ENCODE measurements around the gene OR2G2.

Gene OR2G2

GRCh38 chr1:247588060-247588459, at the start of gene OR2G2:
Gene OR2G2 (plus strand): TSS chr1:247588360. CDS start chr1:247588360, 0 bp downstream.
- DNase-seq, result no peak

GRCh38 chr1:247538561-247538960, 49.6 kb upstream of the OR2G2 start:
- DNase-seq, result no peak

- DNase-seq, result no peak
Observed at GRCh38 chr1:247539215-247539614, 48.9 kb upstream of the OR2G2 start.

DNA sequence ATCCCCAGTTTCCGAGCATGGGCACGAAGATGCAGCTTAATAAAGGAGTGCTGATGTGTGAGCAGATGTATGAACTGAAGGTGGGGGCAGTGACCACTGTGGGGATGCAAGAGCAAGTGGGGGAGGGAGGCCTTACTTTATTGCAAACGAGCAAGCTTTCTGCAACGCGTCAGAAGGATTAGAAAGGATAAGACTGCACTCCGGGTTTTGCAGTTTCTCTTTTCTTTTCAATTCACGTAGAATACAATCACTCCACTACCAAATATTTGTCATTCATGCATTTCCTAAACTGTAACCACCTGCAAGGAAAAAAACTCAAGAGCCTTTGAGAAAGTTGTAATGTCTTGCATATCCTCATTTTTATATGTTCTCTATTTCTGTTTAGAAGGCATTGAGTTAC, 47.6 kb upstream of the OR2G2 start:
- DNase-seq, result no peak

GRCh38 chr1:247542811-247543210, 45.3 kb upstream of the OR2G2 start:
- no peak for DNase-seq

DNA sequence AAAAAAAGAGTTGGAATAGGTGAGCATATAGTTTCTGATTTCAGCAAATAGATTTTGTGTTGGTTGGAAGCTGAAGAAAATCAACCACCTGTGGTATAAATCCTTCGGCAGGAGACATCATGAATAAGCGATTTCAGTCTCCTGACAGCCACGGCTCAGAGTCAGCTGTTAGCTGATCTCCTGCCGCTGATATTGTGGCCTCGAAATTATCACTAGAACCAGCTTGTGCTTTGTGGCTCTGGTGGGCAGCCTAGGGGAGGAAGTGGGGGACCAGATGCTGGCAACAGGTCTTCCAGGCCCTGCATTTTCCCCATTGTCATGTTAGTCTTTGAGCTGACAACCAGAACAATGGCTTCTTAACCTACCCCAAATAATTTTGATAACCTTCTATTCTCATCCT, 40.1 kb upstream of the OR2G2 start:
- no peak for DNase-seq

DNA sequence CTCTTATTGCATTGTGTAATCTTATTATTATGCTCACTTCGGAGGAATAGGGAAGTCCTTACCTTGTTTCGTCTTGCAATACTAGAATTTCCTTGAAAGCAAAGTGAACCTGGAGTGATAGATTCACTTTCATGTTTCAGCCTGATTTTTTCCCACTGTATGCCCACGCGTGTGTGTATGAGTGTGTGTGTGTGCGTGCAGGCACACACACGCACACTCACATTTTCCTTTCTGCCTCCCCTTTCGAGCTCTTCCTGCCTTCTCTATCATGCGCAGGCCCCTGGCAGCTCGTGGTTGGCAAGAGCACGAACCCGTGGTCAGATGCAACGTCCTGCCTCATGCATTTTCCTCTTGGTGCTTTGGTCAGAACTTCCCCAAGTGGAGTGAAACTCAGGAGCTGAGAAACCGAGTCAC, 39.4 kb upstream of the OR2G2 start, which contains the start of gene GCSAML:
TSS of gene GCSAML (plus strand) at position 366 of the 414 bp plus-strand sequence. CDS start 58 bp downstream, outside the sequence.
- DNase-seq, result no peak

DNA sequence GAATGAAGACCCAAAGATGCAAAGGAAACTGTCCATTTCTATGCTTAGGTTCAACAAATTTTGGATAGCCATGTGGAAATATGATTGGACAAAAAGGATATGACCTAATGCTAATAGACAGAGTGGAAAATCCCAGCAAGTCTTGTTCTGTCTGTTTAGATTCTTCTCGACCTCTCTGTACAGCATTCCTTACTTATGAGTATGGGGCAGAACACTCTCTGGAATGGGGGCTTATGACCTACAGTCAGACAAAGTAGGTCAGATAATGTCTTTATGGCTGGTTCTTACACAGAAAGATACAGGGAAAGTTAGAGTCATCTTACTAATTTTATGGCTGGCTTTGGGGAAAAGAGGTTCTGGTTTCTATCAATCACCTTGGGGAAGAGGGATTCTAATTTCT, 36.4 kb upstream of the OR2G2 start:
- no peak for DNase-seq

DNA sequence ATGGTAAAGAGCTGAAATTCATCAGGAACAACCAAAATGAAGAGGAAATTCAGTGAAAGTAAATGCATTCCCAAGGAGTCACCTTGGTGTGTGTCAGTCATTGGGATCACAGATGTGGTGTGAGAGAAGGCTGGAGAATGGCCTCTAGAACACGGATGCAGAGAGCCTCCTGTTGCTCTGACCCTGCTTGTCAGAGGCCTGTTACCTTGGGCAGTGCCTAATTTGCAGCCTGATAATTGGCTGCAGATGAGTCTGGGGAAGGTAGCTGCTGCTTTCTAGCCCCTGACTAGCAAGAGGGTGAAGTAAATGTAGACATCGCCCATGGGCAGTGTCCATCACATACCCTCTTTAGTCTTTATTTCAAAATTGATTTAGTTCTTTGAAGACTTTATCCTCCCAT, 35.9 kb upstream of the OR2G2 start:
- no peak for DNase-seq

GRCh38 chr1:247557926-247558674, 30.1 kb upstream of the OR2G2 start:
- DNase-seq, result no peak

- no peak for DNase-seq
Observed at GRCh38 chr1:247561711-247562110, 26.4 kb upstream of the OR2G2 start.

- DNase-seq, result no peak
Observed at GRCh38 chr1:247562198-247562597, 26.0 kb upstream of the OR2G2 start.

GRCh38 chr1:247574236-247574635, 13.9 kb upstream of the OR2G2 start:
- DNase-seq, result no peak

GRCh38 chr1:247574664-247575063, 13.5 kb upstream of the OR2G2 start:
- no peak for DNase-seq

DNA sequence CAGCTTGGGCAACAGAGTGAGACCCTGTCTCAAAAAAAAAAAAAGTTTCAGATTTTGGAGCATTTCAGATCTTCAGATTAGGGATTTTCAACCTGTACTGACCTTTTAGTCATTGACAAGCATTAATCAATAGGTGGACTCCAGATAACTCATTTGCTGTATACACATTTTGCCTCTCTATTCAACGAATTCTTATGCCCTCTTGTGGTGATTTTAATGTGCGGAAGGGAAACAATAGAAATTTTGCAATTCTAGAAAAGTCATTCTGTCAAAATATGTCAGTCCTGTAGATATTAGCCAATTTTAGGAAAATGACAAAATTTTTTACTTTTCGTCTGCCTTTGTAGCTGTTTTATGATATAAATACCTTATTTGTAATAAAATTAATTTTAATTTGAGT, 11.6 kb upstream of the OR2G2 start:
- no peak for DNase-seq

DNA sequence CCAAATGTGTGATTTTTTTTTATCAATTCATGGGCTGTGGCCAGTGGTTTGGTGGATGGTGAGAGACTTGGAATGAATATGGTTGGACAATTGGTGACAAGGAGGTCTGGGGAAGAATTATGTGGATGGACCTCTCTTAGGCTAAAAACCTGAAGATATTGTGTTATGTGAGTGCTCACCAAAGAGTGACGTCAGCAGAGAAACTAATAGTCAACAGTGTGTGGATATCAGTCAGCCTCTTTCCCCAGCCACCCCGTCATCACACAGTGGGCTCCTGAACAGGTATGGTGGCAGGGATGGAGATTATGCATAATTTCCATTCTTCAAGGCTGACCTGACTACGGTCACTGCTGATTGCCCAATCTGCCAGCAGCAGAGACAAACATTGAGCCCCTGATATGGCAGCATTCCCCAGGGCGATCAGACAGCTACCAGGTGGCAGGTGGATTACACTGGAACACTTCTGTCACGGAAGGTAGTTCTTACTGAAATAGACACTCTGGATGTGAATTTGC, 9.2 kb upstream of the OR2G2 start:
- DNase-seq, result no peak

GRCh38 chr1:247605286-247605685, 17.1 kb downstream of the OR2G2 start, which contains the start of gene OR2G3:
Gene OR2G3 (plus strand): TSS chr1:247605586. CDS start chr1:247605586, 0 bp downstream.
- DNase-seq, result no peak

DNA sequence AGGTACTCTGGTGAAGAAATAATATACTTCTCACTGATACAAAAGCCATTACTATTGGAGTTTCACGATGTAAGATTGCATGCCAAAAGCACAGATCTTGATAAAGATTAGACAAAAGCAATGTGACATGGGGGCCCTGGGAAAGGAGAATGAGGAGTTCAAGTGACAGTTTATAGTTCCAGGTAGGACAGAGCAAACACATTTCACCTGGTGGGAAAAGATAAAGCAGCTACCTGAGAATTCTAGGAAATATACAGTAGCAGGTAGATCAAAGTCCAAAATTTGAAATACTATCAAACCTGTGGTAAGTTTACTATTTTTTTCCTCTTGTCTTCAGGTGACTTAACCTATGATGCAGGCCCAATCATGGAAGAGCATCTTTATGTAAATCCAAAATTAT, 25.2 kb downstream of the OR2G2 start:
- DNase-seq, result no peak

DNA sequence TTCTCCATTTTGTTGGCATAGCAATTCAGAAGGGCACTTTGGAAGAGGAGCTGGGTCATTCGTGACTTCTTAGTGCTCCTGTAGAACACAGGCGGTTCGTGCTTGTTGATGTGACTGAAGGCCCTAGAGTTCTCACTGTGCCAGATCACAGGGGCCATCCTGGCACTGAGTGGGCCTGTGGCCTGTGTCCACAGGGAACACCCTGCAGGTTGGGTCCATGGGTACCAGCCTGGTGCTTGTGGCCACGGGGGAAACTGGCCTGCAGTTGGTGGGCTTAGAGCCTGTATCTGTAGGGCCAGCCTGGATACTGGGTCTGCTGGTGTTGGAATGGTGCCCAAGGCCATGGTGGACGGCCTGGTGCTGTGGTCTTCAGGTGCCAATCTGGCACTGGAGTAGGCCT, 26.5 kb downstream of the OR2G2 start:
- no peak for DNase-seq

- no peak for DNase-seq
Observed at GRCh38 chr1:247627951-247628350, 39.8 kb downstream of the OR2G2 start.

DNA sequence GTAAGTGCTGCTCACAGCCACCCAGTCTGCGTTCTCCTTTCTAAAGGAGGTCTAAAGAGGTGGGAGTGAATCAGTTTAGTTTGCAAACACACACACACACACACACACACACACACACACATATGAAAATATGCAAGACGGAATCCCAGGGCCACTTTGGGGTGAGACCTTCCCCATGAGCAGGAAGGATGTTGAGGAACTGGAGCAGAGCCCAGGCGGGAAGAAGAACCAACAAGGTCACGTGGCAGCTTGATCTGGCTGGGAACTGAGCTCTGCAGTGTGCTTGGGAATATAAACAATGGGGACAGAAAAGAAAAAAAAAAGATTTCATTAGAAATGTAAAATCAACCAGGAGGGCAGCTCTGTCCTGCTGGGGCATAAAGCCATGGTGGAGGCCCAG, 49.9 kb downstream of the OR2G2 start:
- no peak for DNase-seq

- no peak for DNase-seq
Observed at GRCh38 chr1:247638781-247639180, 50.6 kb downstream of the OR2G2 start.

Data from NCI-H1048 (cell line).